Measurements from ENCODE around the gene SPATA32. TPM values are rescaled to one million over a fixed set of nuclear protein-coding genes. Genes with fewer than 3 reads are reported as not detected.
A peak's percentile ranks its signal among the peaks of the same experiment; 100 is the strongest.

Gene SPATA32
- total RNA-seq, 1 donor from 2014 or later, result 0.37 TPM

- intact Hi-C loops (cut with micrococcal nuclease), result loop anchor here (1.0 kb wide), 2 partner anchors 25 to 108 kb away; no protein-coding TSS in a partner anchor
- H3K27me3 Mint-ChIP-seq (ENCODE audit: low read depth), result no peaks in the 10 kb centered on the region
- peaks cover 54% of the 10 kb centered on the region for H3K36me3 Mint-ChIP-seq (ENCODE audit: low read depth)
- no peaks in the 10 kb centered on the region for H3K9me3 Mint-ChIP-seq
- H3K4me3 Mint-ChIP-seq (ENCODE audit: low read depth), result no peak overlapping the region
- DNase-seq (ENCODE audit: low spot score), result peak; percentile 80
- H3K4me1 Mint-ChIP-seq (ENCODE audit: low read depth), result peaks cover 14% of the 10 kb centered on the region
- peak overlapping the region; percentile 63 for H3K27ac Mint-ChIP-seq
Measured at GRCh38 chr17:45277216-45277849, 15.4 kb upstream of the SPATA32 start.

GRCh38 chr17:45276031-45276430 lies 14.1 kb upstream of the SPATA32 start:
- intact Hi-C loops (cut with micrococcal nuclease), result no loop called here
- Mint-ChIP-seq H3K4me1 (ENCODE audit: low read depth) (peaks cover 14% of the 10 kb centered on the region), H3K36me3 (ENCODE audit: low read depth) (peaks cover 55% of the 10 kb centered on the region), H3K27ac (no peak overlapping the region), H3K27me3 (ENCODE audit: low read depth) (no peaks in the 10 kb centered on the region), H3K4me3 (ENCODE audit: low read depth) (no peak overlapping the region), H3K9me3 (no peaks in the 10 kb centered on the region)
- DNase-seq (ENCODE audit: low spot score), result no peak

GRCh38 chr17:45274033-45274432 lies 12.1 kb upstream of the SPATA32 start:
- Mint-ChIP-seq H3K27me3 (ENCODE audit: low read depth) (no peaks in the 10 kb centered on the region), H3K27ac (no peak overlapping the region), H3K4me1 (ENCODE audit: low read depth) (peaks cover 24% of the 10 kb centered on the region), H3K36me3 (ENCODE audit: low read depth) (peaks cover 63% of the 10 kb centered on the region), H3K9me3 (no peaks in the 10 kb centered on the region), H3K4me3 (ENCODE audit: low read depth) (no peak overlapping the region)
- intact Hi-C loops (cut with micrococcal nuclease), result no loop called here
- no peak for DNase-seq (ENCODE audit: low spot score)

GRCh38 chr17:45273551-45273957 lies 11.7 kb upstream of the SPATA32 start:
- peaks cover 24% of the 10 kb centered on the region for H3K4me1 Mint-ChIP-seq (ENCODE audit: low read depth)
- no peaks in the 10 kb centered on the region for H3K9me3 Mint-ChIP-seq
- H3K4me3 Mint-ChIP-seq (ENCODE audit: low read depth), result no peak overlapping the region
- peak overlapping the region; percentile 49 for H3K27ac Mint-ChIP-seq
- H3K36me3 Mint-ChIP-seq (ENCODE audit: low read depth), result peaks cover 63% of the 10 kb centered on the region
- DNase-seq (ENCODE audit: low spot score), result no peak
- intact Hi-C loops (cut with micrococcal nuclease), result no loop called here
- H3K27me3 Mint-ChIP-seq (ENCODE audit: low read depth), result no peaks in the 10 kb centered on the region

GRCh38 chr17:45271603-45272002 lies 9.7 kb upstream of the SPATA32 start:
- peaks cover 14% of the 10 kb centered on the region for H3K4me1 Mint-ChIP-seq (ENCODE audit: low read depth)
- no peak overlapping the region for H3K27ac Mint-ChIP-seq
- H3K27me3 Mint-ChIP-seq (ENCODE audit: low read depth), result no peaks in the 10 kb centered on the region
- no peaks in the 10 kb centered on the region for H3K9me3 Mint-ChIP-seq
- intact Hi-C loops (cut with micrococcal nuclease), result loop anchor here (2.0 kb wide), 2 partner anchors 41 to 53 kb away; no protein-coding TSS in a partner anchor
- no peak for DNase-seq (ENCODE audit: low spot score)
- H3K4me3 Mint-ChIP-seq (ENCODE audit: low read depth), result no peak overlapping the region
- peaks cover 73% of the 10 kb centered on the region for H3K36me3 Mint-ChIP-seq (ENCODE audit: low read depth)

- H3K27me3 Mint-ChIP-seq (ENCODE audit: low read depth), result no peaks in the 10 kb centered on the region
- peak overlapping the region; percentile 70 for H3K27ac Mint-ChIP-seq
- DNase-seq (ENCODE audit: low spot score), result peak; percentile 33
- H3K36me3 Mint-ChIP-seq (ENCODE audit: low read depth), result peaks cover 78% of the 10 kb centered on the region
- H3K9me3 Mint-ChIP-seq, result no peaks in the 10 kb centered on the region
- intact Hi-C loops (cut with micrococcal nuclease), result loop anchor here (2.0 kb wide), 2 partner anchors 42 to 52 kb away; no protein-coding TSS in a partner anchor
- H3K4me1 Mint-ChIP-seq (ENCODE audit: low read depth), result peaks cover 14% of the 10 kb centered on the region
- no peak overlapping the region for H3K4me3 Mint-ChIP-seq (ENCODE audit: low read depth)
Measured at GRCh38 chr17:45270828-45271418, 9.0 kb upstream of the SPATA32 start.

GRCh38 chr17:45269912-45270311 lies 8.0 kb upstream of the SPATA32 start:
- Mint-ChIP-seq H3K9me3 (no peaks in the 10 kb centered on the region), H3K36me3 (ENCODE audit: low read depth) (peaks cover 83% of the 10 kb centered on the region), H3K27me3 (ENCODE audit: low read depth) (no peaks in the 10 kb centered on the region), H3K27ac (peak overlapping the region; percentile 70), H3K4me3 (ENCODE audit: low read depth) (no peak overlapping the region), H3K4me1 (ENCODE audit: low read depth) (peaks cover 14% of the 10 kb centered on the region)
- DNase-seq (ENCODE audit: low spot score), result no peak
- intact Hi-C loops (cut with micrococcal nuclease), result loop anchor here (2.0 kb wide), 2 partner anchors 43 to 51 kb away; no protein-coding TSS in a partner anchor

- no peak overlapping the region for H3K27ac Mint-ChIP-seq
- peaks cover 80% of the 10 kb centered on the region for H3K36me3 Mint-ChIP-seq (ENCODE audit: low read depth)
- intact Hi-C loops (cut with micrococcal nuclease), result no loop called here
- no peak overlapping the region for H3K4me3 Mint-ChIP-seq (ENCODE audit: low read depth)
- H3K9me3 Mint-ChIP-seq, result no peaks in the 10 kb centered on the region
- peaks cover 23% of the 10 kb centered on the region for H3K4me1 Mint-ChIP-seq (ENCODE audit: low read depth)
- H3K27me3 Mint-ChIP-seq (ENCODE audit: low read depth), result no peaks in the 10 kb centered on the region
- DNase-seq (ENCODE audit: low spot score), result no peak
Measured at GRCh38 chr17:45267436-45268055, 5.7 kb upstream of the SPATA32 start.

GRCh38 chr17:45266372-45266926 lies 4.6 kb upstream of the SPATA32 start:
- H3K4me1 Mint-ChIP-seq (ENCODE audit: low read depth), result peaks cover 27% of the 10 kb centered on the region
- no peak overlapping the region for H3K4me3 Mint-ChIP-seq (ENCODE audit: low read depth)
- no peaks in the 10 kb centered on the region for H3K9me3 Mint-ChIP-seq
- H3K27me3 Mint-ChIP-seq (ENCODE audit: low read depth), result no peaks in the 10 kb centered on the region
- DNase-seq (ENCODE audit: low spot score), result no peak
- H3K27ac Mint-ChIP-seq, result peak overlapping the region; percentile 46
- intact Hi-C loops (cut with micrococcal nuclease), result no loop called here
- peaks cover 75% of the 10 kb centered on the region for H3K36me3 Mint-ChIP-seq (ENCODE audit: low read depth)

GRCh38 chr17:45265821-45266220 lies 3.9 kb upstream of the SPATA32 start:
- DNase-seq (ENCODE audit: low spot score), result no peak
- Mint-ChIP-seq H3K36me3 (ENCODE audit: low read depth) (peaks cover 73% of the 10 kb centered on the region), H3K27ac (peak overlapping the region; percentile 46), H3K9me3 (no peaks in the 10 kb centered on the region), H3K4me1 (ENCODE audit: low read depth) (peaks cover 30% of the 10 kb centered on the region), H3K4me3 (ENCODE audit: low read depth) (no peak overlapping the region), H3K27me3 (ENCODE audit: low read depth) (no peaks in the 10 kb centered on the region)
- intact Hi-C loops (cut with micrococcal nuclease), result no loop called here

- peaks cover 24% of the 10 kb centered on the region for H3K4me1 Mint-ChIP-seq (ENCODE audit: low read depth)
- H3K27me3 Mint-ChIP-seq (ENCODE audit: low read depth), result no peaks in the 10 kb centered on the region
- DNase-seq (ENCODE audit: low spot score), result no peak
- intact Hi-C loops (cut with micrococcal nuclease), result no loop called here
- no peak overlapping the region for H3K4me3 Mint-ChIP-seq (ENCODE audit: low read depth)
- no peaks in the 10 kb centered on the region for H3K9me3 Mint-ChIP-seq
- H3K36me3 Mint-ChIP-seq (ENCODE audit: low read depth), result peaks cover 67% of the 10 kb centered on the region
- H3K27ac Mint-ChIP-seq, result no peak overlapping the region
Measured at GRCh38 chr17:45264988-45265387, 3.1 kb upstream of the SPATA32 start.

GRCh38 chr17:45264430-45264829 lies 2.5 kb upstream of the SPATA32 start:
- H3K36me3 Mint-ChIP-seq (ENCODE audit: low read depth), result peaks cover 61% of the 10 kb centered on the region
- no peak overlapping the region for H3K27ac Mint-ChIP-seq
- H3K4me3 Mint-ChIP-seq (ENCODE audit: low read depth), result no peak overlapping the region
- intact Hi-C loops (cut with micrococcal nuclease), result no loop called here
- no peaks in the 10 kb centered on the region for H3K27me3 Mint-ChIP-seq (ENCODE audit: low read depth)
- no peaks in the 10 kb centered on the region for H3K9me3 Mint-ChIP-seq
- H3K4me1 Mint-ChIP-seq (ENCODE audit: low read depth), result peaks cover 20% of the 10 kb centered on the region
- DNase-seq (ENCODE audit: low spot score), result no peak

- no peak overlapping the region for H3K4me3 Mint-ChIP-seq (ENCODE audit: low read depth)
Measured at GRCh38 chr17:45263477-45263860, 1.6 kb upstream of the SPATA32 start.

More at GRCh38 chr17:45263477-45263860, 1.6 kb upstream of the SPATA32 start:
- no peak overlapping the region for H3K27ac Mint-ChIP-seq
- DNase-seq (ENCODE audit: low spot score), result no peak
- intact Hi-C loops (cut with micrococcal nuclease), result no loop called here
- no peaks in the 10 kb centered on the region for H3K9me3 Mint-ChIP-seq
- H3K4me1 Mint-ChIP-seq (ENCODE audit: low read depth), result peaks cover 22% of the 10 kb centered on the region
- H3K27me3 Mint-ChIP-seq (ENCODE audit: low read depth), result no peaks in the 10 kb centered on the region
- peaks cover 58% of the 10 kb centered on the region for H3K36me3 Mint-ChIP-seq (ENCODE audit: low read depth)
